Prostate gland (tissue), 2 donors: ENCODE measurements around the gene TYMS. TPM values are rescaled to one million over a fixed set of nuclear protein-coding genes. Genes with fewer than 3 reads are reported as not detected.

Experiments
- DNase-seq: peaks from one replicate; pipeline ENCODE4 v3.0.0-alpha.2; 2019; ENCODE audit warnings: low spot score
- H3K27ac ChIP-seq, 2 donors: fragments of 200-600 bp; sonication (generic); 2 replicates each; pipeline ENCODE4 v1.5.1; 2017 to 2019
- H3K27me3 ChIP-seq: fragments of 200-600 bp; sonication (generic); replicated peaks from 2 replicates; pipeline ENCODE4 v1.5.1; 2019; ENCODE audit not compliant: insufficient read depth
- H3K36me3 ChIP-seq, 2 donors: fragments of 200-600 bp; sonication (generic); 1 replicate in 1 of 2; 2 replicates in 1 of 2; pipeline versions ENCODE4 v1.5.1 to v1.8.1; 2017 to 2019
- H3K4me1 ChIP-seq: fragments of 200-600 bp; sonication (generic); replicated peaks from 2 replicates; pipeline ENCODE4 v1.5.1; 2019
- H3K4me3 ChIP-seq, 2 donors: fragments of 200-600 bp; sonication (generic); 2 replicates each; pipeline ENCODE4 v1.5.1; 2017 to 2019
- H3K9me3 ChIP-seq: fragments of 200-600 bp; sonication (generic); 2 replicates; pipeline ENCODE4 v1.5.1; 2017
- POLR2A ChIP-seq: fragments of 450-650 bp; IDR thresholded peaks from one replicate; pipeline ENCODE4 v1.6.1; 2016; ENCODE audit warnings: antibody characterized with exemption, mild to moderate bottlenecking
- POLR2AphosphoS5 ChIP-seq: sonication (generic); formaldehyde crosslinking; IDR thresholded peaks from one replicate; pipeline ENCODE4 v1.6.1; 2017; ENCODE audit warnings: antibody characterized with exemption
- WGBS: methylation state at CpG from one replicate; pipeline ENCODE4 v1.1.5; 2018; 5-methylcytosine and 5-hydroxymethylcytosine counted together
- intact Hi-C: fragments of 100-400 bp; cut with DNase I; formaldehyde crosslinking; loops from one replicate; pipeline ENCODE4 v1.14.2; 2022
- total RNA-seq, 2 donors: library from RNA; depleted of rRNA; stranded (reverse); fragments of >200 nt; gene quantifications; one replicate each; pipeline ENCODE4 v1.1.0, GENCODE V29; 2016
- TF ChIP-seq, protein P1 (sequence below), 4 experiments: fragments of 200-600 bp in 2 of 4; fragments of 450-650 bp in 2 of 4; sonication (generic) in 2 of 4; IDR thresholded peaks; 1 replicate in 3 of 4; 2 replicates in 1 of 4; pipeline ENCODE4 v1.5.1; 2016 to 2019; ENCODE audit warnings: antibody characterized with exemption in 4 of 4, mild to moderate bottlenecking in 2 of 4, moderate library complexity in 2 of 4

Gene TYMS
- total RNA-seq, 2 donors from 2014 or later: 8.2 to 9.6 TPM

DNA sequence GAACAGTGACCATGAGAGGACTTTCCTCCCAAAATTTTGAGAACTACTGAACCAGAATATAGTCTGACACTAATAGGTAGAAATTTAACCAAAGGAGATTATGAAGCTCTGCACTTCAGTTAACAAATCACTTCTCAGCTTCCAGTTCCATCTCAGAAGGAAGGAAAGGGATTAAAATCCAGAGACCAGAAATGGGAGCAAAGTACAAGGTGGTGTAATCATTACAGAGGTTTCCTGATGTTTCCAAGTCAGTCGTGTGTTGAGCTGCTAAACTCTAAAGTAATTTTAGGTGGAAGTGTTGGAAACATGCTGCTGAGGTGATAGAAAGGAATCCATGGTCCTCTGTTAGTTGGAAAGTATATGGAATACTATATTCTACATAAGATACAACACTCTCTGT lies 10.8 kb downstream of the TYMS start:
- intact Hi-C loops: no loop called here
- Histone ChIP-seq H3K4me1 (no peaks in the 10 kb centered on the region), H3K27ac (no peak overlapping the region), H3K27me3 (no peaks in the 10 kb centered on the region), H3K9me3 (no peaks in the 10 kb centered on the region), H3K4me3 (no peak overlapping the region), H3K36me3 (no peaks in the 10 kb centered on the region)
- 70% methylated on average over 1 of the region's 1 CpG for WGBS
- TF ChIP-seq, protein P1, sequence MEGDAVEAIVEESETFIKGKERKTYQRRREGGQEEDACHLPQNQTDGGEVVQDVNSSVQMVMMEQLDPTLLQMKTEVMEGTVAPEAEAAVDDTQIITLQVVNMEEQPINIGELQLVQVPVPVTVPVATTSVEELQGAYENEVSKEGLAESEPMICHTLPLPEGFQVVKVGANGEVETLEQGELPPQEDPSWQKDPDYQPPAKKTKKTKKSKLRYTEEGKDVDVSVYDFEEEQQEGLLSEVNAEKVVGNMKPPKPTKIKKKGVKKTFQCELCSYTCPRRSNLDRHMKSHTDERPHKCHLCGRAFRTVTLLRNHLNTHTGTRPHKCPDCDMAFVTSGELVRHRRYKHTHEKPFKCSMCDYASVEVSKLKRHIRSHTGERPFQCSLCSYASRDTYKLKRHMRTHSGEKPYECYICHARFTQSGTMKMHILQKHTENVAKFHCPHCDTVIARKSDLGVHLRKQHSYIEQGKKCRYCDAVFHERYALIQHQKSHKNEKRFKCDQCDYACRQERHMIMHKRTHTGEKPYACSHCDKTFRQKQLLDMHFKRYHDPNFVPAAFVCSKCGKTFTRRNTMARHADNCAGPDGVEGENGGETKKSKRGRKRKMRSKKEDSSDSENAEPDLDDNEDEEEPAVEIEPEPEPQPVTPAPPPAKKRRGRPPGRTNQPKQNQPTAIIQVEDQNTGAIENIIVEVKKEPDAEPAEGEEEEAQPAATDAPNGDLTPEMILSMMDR (IDR thresholded peaks at IDR 0.05): no peak
- no peak for TF ChIP-seq POLR2A
- TF ChIP-seq POLR2AphosphoS5: no peak
- no peak for DNase-seq

DNA sequence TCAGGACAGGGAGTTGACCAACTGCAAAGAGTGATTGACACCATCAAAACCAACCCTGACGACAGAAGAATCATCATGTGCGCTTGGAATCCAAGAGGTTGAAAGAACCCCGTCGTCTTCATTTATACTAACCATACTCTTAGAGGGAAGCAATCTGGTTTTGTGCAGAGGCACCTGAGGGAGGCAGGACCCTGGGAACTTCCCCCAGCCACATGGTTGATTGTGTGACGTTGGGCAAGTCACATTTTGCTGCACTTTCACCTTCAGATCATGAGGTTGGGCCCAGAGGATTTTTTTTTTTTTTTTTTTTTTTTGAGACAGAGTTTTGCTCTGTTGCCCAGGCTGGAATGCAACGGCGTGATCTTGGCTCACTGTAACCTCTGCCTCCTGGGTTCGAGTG lies 11.6 kb downstream of the TYMS start:
- 95% methylated on average over 8 of the region's 8 CpGs for WGBS
- intact Hi-C loops: no loop called here
- no peak overlapping the region for H3K27ac ChIP-seq
- no peaks in the 10 kb centered on the region for H3K9me3 ChIP-seq
- no peak for DNase-seq
- no peaks in the 10 kb centered on the region for H3K27me3 ChIP-seq
- H3K36me3 ChIP-seq: no peaks in the 10 kb centered on the region
- H3K4me1 ChIP-seq: no peaks in the 10 kb centered on the region
- no peak overlapping the region for H3K4me3 ChIP-seq
- TF ChIP-seq POLR2A (no peak), POLR2AphosphoS5 (no peak)
- TF ChIP-seq, protein P1 (IDR thresholded peaks at IDR 0.05): no peak

DNA sequence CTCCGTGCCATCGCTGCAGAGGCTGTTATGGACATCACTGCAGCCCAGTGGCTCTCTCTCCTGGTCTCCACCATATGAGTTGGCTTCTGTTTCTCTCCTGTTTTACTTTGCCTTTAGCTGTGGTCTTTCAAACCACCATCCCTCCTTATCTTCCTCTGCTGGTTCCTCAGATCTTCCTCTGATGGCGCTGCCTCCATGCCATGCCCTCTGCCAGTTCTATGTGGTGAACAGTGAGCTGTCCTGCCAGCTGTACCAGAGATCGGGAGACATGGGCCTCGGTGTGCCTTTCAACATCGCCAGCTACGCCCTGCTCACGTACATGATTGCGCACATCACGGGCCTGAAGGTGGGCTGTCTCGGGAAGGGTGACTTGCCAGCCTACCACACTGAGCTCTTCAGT lies 13.1 kb downstream of the TYMS start:
- H3K4me1 ChIP-seq: no peaks in the 10 kb centered on the region
- H3K27ac ChIP-seq: no peak overlapping the region
- intact Hi-C loops: no loop called here
- WGBS: 98% methylated on average over 11 of the region's 11 CpGs
- no peaks in the 10 kb centered on the region for H3K9me3 ChIP-seq
- H3K27me3 ChIP-seq: no peaks in the 10 kb centered on the region
- no peaks in the 10 kb centered on the region for H3K36me3 ChIP-seq
- no peak for DNase-seq
- H3K4me3 ChIP-seq: no peak overlapping the region
- no peak for TF ChIP-seq POLR2AphosphoS5
- TF ChIP-seq, protein P1 (IDR thresholded peaks at IDR 0.05): no peak

DNA sequence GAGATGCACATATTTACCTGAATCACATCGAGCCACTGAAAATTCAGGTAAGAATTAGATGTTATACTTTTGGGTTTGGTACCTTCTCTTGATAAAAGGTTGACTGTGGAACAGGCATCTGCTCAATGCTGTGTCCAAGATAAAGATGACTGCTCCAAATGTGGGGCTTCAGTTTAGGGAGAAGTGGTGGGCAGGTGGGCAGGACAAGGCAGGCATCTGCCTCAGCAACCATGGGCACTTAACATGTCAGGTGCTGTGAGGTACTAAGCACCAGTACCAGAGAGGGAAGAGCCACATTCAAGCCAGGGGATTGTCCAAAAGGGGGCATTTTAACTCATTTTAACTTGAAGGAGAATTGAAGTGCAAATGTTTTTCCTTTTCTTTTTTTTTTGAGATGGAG lies 14.0 kb downstream of the TYMS start:
- Histone ChIP-seq H3K36me3 (no peaks in the 10 kb centered on the region), H3K27ac (no peak overlapping the region), H3K27me3 (no peaks in the 10 kb centered on the region), H3K4me1 (no peaks in the 10 kb centered on the region), H3K9me3 (no peaks in the 10 kb centered on the region), H3K4me3 (no peak overlapping the region)
- TF ChIP-seq POLR2AphosphoS5: no peak
- TF ChIP-seq, protein P1 (IDR thresholded peaks at IDR 0.05): no peak
- no peak for TF ChIP-seq POLR2A
- intact Hi-C loops: no loop called here
- DNase-seq: no peak
- WGBS: 91% methylated on average over 1 of the region's 1 CpG

DNA sequence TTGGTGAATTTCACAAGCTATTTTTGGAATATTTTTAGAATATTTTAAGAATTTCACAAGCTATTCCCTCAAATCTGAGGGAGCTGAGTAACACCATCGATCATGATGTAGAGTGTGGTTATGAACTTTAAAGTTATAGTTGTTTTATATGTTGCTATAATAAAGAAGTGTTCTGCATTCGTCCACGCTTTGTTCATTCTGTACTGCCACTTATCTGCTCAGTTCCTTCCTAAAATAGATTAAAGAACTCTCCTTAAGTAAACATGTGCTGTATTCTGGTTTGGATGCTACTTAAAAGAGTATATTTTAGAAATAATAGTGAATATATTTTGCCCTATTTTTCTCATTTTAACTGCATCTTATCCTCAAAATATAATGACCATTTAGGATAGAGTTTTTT lies 15.9 kb downstream of the TYMS start:
- Histone ChIP-seq H3K4me3 (no peak overlapping the region), H3K36me3 (no peaks in the 10 kb centered on the region), H3K9me3 (no peaks in the 10 kb centered on the region), H3K27ac (no peak overlapping the region), H3K4me1 (no peaks in the 10 kb centered on the region), H3K27me3 (no peaks in the 10 kb centered on the region)
- 65% methylated on average over 3 of the region's 3 CpGs for WGBS
- intact Hi-C loops: no loop called here
- DNase-seq: no peak
- TF ChIP-seq, protein P1 (IDR thresholded peaks at IDR 0.05): no peak
- TF ChIP-seq POLR2AphosphoS5 (no peak), POLR2A (no peak)
